RCC 7860 (cell line): Measurements from ENCODE around the gene EGFR.
A peak's percentile ranks its signal among the peaks of the same experiment; 100 is the strongest.

Source experiments
- DNase-seq: peaks from one replicate; pipeline ENCODE4 v3.0.0-alpha.2; 2015; ENCODE audit warnings: low spot score
- FAIRE-seq: peaks from 2 replicates; lab custom pipeline; 2012; peaks lifted over from hg19 to GRCh38; lab: Jason Lieb, UNC

Gene EGFR

GRCh38 chr7:55058314-55058713 is 39.5 kb downstream of the EGFR start:
- no peak for FAIRE-seq

DNA sequence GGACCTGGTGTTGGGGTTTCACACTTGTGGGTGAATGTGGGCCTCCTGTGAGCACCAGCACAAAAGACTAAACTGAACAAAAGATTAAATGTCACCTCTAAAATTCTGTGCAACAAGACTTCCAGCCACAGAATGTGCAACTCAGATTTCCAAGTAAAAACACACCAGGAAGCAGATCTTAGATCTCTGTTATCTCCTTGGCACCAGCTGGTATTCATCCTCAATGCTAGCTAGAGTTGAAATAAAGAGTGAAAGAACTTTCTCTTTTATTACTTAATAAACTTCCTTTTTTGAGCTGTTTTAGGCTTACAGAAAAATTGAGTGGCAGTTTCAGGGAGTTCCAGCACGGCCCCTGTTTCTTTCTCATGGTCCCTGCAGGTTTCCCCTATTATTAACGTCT is 40.2 kb downstream of the EGFR start:
- DNase-seq (no peak), FAIRE-seq (no peak)

More at GRCh38 chr7:55058314-55058713, 39.5 kb downstream of the EGFR start:
- DNase-seq = no peak

DNA sequence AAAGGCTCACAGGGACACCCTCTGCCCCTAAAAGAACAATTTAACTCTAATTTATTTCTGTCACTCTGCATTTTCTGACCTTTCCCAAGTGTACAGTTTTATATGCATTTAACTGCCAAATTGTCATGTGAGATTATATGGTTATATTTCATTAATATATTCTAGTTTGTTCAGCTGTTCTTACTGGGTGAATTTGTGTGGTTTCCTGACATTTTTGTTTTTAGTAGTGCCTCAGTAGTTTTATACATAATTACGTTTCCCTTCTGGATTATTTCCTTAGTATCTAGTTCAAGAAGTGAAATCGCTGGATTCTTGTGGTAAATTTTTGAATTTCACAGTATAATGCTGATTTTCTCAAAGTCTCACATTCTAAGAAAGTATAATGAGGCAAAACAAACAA is 41.3 kb downstream of the EGFR start:
- FAIRE-seq = no peak

DNA sequence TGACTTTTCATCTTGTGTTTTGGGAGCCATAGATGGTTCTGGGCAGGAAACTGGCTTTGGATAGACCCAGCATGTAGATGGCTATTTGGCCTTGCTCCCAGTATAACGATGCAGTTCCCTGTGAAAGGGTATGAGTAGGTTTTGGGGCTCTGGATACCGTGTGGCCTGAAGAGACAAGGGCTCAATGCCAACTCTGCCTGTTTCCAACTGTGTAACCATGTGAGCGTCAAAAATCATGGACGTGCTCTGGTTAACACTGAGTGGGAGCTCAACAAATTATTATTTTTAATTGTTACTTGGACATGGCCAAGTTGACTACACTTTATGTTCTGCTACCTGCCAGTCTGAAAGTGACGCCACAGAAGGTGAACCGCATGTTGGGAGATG is 41.8 kb downstream of the EGFR start:
- DNase-seq (no peak), FAIRE-seq (no peak)

More for the DNA sequence above, 41.3 kb downstream of the EGFR start:
- DNase-seq = no peak

GRCh38 chr7:55061726-55062499 is 43.1 kb downstream of the EGFR start:
- FAIRE-seq (no peak), DNase-seq (no peak)

GRCh38 chr7:55063061-55063460 is 44.2 kb downstream of the EGFR start:
- no peak for FAIRE-seq
- DNase-seq = no peak

DNA sequence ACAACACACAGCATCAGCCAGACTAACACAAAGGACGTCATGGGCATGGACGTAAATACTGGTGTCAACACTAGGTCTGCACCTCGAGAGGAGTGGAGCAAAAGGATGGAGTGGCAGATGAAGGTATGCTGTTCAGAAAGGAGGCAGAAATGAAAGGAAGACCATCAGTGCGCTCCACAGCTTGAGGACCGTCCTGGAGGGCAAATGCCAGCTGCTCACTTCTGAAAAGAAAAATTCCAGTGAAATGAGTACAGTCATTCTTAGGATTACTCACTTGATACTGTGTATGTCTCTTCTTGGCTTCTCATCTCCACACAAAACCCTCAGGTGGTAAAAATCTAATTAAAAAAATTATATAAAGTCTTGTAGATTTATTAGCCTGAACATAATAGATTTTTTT is 44.8 kb downstream of the EGFR start:
- FAIRE-seq (peak; percentile 93), DNase-seq (peak; percentile 80)

DNA sequence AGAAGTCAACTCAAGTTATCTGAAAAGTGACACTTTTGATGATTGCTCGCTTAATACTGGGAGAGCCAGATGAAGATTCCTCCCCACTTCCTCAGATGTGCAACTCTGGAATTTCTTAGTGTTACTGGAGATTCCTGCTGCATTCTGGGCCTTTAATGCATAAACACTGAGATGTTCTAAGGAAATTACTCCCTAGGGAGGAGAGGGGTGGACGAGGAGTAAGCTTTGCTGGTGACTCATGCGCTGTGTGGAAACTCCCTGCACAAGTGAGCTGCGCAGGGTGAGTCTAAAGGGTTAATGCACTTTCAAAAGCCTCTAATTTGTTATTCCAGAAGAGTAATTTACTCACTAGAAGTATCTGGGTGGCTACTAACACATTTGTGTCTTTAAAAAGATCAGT is 46.3 kb downstream of the EGFR start:
- DNase-seq = peak; percentile 97
- FAIRE-seq = no peak

GRCh38 chr7:55065511-55066229 is 46.9 kb downstream of the EGFR start:
- FAIRE-seq = peak; percentile 96
- peak; percentile 98 for DNase-seq

- FAIRE-seq (no peak), DNase-seq (peak; percentile 47)
Measured at GRCh38 chr7:55066524-55066923, 47.7 kb downstream of the EGFR start.

DNA sequence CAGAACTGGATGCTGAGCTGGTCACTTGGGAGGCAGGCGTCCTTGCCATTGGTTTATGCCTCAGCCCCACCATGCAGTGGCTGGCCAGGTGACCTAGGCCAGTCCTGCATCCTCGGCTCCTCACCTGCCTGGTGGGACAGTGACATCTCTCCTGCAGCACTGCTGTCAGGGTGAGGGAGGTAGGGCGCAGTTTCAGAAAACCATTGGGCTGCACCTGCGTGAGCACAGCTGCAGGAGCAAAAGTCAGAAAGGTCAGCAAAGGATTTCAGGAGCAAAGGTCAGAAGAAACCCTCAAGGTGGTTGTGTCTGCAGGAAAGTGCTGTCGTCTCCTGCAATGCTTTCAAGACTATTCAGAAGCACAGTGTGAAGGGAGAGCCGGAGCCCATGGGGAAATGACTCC is 48.1 kb downstream of the EGFR start:
- DNase-seq = no peak
- FAIRE-seq = no peak

DNA sequence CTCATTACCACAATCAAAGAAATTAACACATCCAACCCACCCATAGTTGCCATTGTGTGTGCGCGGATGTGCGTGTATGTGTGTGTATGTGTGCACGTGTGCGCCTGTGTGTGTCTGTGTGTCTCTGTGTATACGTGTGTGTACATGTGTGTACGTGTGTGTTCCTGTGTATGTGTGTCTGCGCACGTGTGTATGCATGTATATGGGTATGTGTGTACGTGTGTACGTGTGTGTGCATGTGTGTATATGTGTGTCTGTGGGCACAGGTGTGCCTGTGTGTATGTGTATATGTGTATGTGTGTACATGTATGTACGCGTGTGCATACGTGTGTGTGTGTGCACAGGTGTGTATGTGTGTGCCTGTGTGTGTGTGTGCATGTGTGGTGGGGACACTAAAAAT is 48.9 kb downstream of the EGFR start:
- FAIRE-seq = no peak
- no peak for DNase-seq

- no peak for DNase-seq
- no peak for FAIRE-seq
Measured at GRCh38 chr7:55069271-55069792, 50.5 kb downstream of the EGFR start.

DNA sequence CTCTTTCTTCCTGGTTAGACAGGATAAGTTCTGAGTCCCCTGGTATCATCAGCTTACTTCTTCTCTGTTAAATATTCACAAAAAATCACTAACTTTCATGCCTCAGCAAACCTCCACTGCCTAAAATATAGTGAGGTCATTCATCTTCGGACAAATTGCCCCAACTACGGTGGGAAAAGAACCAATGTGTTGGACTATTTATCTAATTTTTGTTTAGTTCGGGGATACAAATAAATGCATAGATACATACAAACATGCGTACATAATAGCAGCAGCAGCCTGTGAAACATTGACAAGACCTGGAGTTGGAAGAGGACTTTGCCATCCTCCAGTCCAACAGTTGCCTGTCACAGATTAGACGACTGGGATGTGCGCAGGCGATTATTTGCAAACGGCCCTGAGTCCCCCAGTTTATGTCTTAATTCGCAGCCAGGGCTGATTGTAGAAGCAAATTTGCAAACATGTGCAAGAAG is 51.5 kb downstream of the EGFR start:
- peak; percentile 75 for DNase-seq
- FAIRE-seq = peak; percentile 97

- FAIRE-seq (no peak), DNase-seq (no peak)
Measured at GRCh38 chr7:55070854-55071253, 52.0 kb downstream of the EGFR start.

- DNase-seq = no peak
Measured at GRCh38 chr7:55071411-55072175, 52.8 kb downstream of the EGFR start.

DNA sequence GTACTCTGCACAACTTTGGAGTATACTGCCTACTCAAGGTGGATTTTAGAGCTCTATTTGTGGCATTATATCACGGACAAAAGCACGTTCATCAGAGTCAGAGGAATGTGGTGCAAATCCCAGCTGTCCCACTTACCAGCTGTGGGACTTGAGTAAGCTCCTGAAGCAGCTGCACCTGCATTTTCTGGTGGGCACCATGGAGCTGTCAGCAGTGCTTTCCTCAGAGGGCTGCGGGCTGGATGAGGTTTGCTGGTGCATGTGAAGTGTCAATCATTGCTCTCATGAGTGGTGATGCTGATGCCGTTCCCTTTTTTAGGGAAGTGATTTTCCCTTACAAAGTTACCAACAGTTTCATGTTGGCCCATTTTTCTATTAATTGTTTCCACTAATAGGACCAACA is 53.4 kb downstream of the EGFR start:
- no peak for DNase-seq
- FAIRE-seq = no peak

More at GRCh38 chr7:55071411-55072175, 52.8 kb downstream of the EGFR start:
- no peak for FAIRE-seq

GRCh38 chr7:55073051-55073511 is 54.3 kb downstream of the EGFR start:
- DNase-seq (peak; percentile 76), FAIRE-seq (peak; percentile 78)

DNA sequence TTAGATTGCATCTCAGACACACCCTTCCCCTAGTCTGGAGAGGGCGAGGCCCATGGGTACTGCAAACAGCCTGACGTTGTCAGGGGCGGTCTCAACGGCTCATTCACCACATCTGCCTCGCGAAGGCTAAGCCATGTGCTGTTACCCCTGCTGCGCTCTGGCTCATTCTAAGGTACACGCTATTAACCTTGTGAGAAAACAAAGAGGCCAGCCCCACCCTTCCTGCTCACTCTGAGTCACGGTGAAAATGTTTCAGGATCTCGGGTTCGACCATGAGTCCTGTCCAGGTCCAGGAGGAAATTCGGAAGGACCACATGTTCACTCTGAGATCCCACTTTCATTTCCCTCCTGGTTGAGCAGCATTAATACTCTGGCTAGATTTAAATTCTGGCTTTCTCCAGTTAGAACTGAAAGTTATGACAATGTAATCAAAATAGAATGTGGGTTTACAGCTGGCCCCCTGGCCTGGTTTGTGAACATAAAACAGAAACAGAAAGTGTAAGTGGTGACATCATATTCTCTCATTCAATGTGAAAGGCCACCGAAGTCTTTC is 55.2 kb downstream of the EGFR start:
- DNase-seq (peak; percentile 99), FAIRE-seq (peak; percentile 97)

GRCh38 chr7:55075464-55076021 is 56.7 kb downstream of the EGFR start:
- no peak for DNase-seq
- no peak for FAIRE-seq
